Stimulated activated CD4-positive, alpha-beta T cell treated with anti-CD3 and anti-CD28 coated beads, Interleukin-4, amount 100 ng/mL, for 48 hours (primary cell): ENCODE results near the gene LARP1.
"Not testable (repeated sequence)": the region's sequence is repeated elsewhere in the genome, so short reads cannot be mapped to it uniquely, and the experiment has no call there.

Experiments
- DNase-seq, 2 donors: peaks; one replicate each; pipeline ENCODE4 v3.0.0-alpha.2; 2020; ENCODE audit warnings: low read depth in 2 of 2

The LARP1 gene

GRCh38 chr5:154791535-154791934, 36.4 kb downstream of the LARP1 start:
- DNase-seq, result no peak

- DNase-seq, result no peak
Measured at GRCh38 chr5:154793599-154794524, 38.7 kb downstream of the LARP1 start.

GRCh38 chr5:154794525-154795234, 39.5 kb downstream of the LARP1 start:
- DNase-seq, result no peak

- DNase-seq, result no peak
Measured at GRCh38 chr5:154795235-154795596, 40.0 kb downstream of the LARP1 start.

GRCh38 chr5:154797762-154798161, 42.6 kb downstream of the LARP1 start:
- no peak for DNase-seq

- DNase-seq, result no peak
Measured at GRCh38 chr5:154800582-154800981, 45.4 kb downstream of the LARP1 start.

- DNase-seq, result no peak
Measured at GRCh38 chr5:154801083-154801482, 45.9 kb downstream of the LARP1 start.

- DNase-seq, result no peak
Measured at GRCh38 chr5:154802050-154802449, 46.9 kb downstream of the LARP1 start.

GRCh38 chr5:154806176-154806575, 51.0 kb downstream of the LARP1 start:
- DNase-seq, result no peak

GRCh38 chr5:154811239-154811638, 56.1 kb downstream of the LARP1 start:
- DNase-seq, result no peak

- DNase-seq, result peak; percentile 30 to 41
Measured at GRCh38 chr5:154811653-154812465, 56.7 kb downstream of the LARP1 start.

- DNase-seq, result no peak
Measured at GRCh38 chr5:154813158-154813557, 58.0 kb downstream of the LARP1 start.

GRCh38 chr5:154813736-154814135, 58.6 kb downstream of the LARP1 start:
- no peak for DNase-seq

GRCh38 chr5:154815025-154815424, 59.8 kb downstream of the LARP1 start:
- no peak for DNase-seq

- no peak for DNase-seq
Measured at GRCh38 chr5:154815684-154816247, 60.6 kb downstream of the LARP1 start.

- DNase-seq, result no peak
Measured at GRCh38 chr5:154816891-154817492, 61.8 kb downstream of the LARP1 start.

GRCh38 chr5:154817815-154818214, 62.6 kb downstream of the LARP1 start:
- no peak for DNase-seq

- DNase-seq, result no peak
Measured at GRCh38 chr5:154818471-154819116, 63.4 kb downstream of the LARP1 start.

GRCh38 chr5:154819546-154819945, 64.4 kb downstream of the LARP1 start:
- no peak for DNase-seq

- DNase-seq, result no peak
Measured at GRCh38 chr5:154820383-154820782, 65.2 kb downstream of the LARP1 start.

GRCh38 chr5:154822896-154823295, 67.7 kb downstream of the LARP1 start:
- DNase-seq, result not testable (repeated sequence)
